Endodermal cell (in vitro differentiated cells): ENCODE results near the gene TUBB6. TPM values are rescaled to one million over a fixed set of nuclear protein-coding genes. Genes with fewer than 3 reads are reported as not detected.

Source experiments
- DNase-seq: peaks from one replicate; pipeline ENCODE4 v3.0.0-alpha.2; 2017
- H3K27ac ChIP-seq: 2 replicates; pipeline ENCODE4 v1.5.1; 2013; ENCODE audit warnings: mild to moderate bottlenecking, low read depth, low read length, moderate library complexity
- H3K27me3 ChIP-seq: 2 replicates; pipeline ENCODE4 v1.6.1; 2013; ENCODE audit warnings: mild to moderate bottlenecking, low read length, moderate library complexity; ENCODE audit not compliant: insufficient read depth, control insufficient read depth, poor library complexity, severe bottlenecking
- H3K36me3 ChIP-seq: 2 replicates; pipeline ENCODE4 v1.7.0; 2013; ENCODE audit warnings: mild to moderate bottlenecking, low read length, moderate library complexity; ENCODE audit not compliant: control insufficient read depth, insufficient read depth
- H3K4me1 ChIP-seq: one replicate; pipeline ENCODE4 v1.7.0; 2013; ENCODE audit warnings: low read length; ENCODE audit not compliant: control insufficient read depth, insufficient read depth
- H3K4me3 ChIP-seq: 2 replicates; pipeline ENCODE4 v1.5.1; 2013; ENCODE audit warnings: mild to moderate bottlenecking, low read length, moderate library complexity
- H3K9ac ChIP-seq: 2 replicates; pipeline ENCODE4 v1.6.1; 2013; ENCODE audit warnings: mild to moderate bottlenecking, low read length, moderate library complexity; ENCODE audit not compliant: poor library complexity, severe bottlenecking; ENCODE audit errors: extremely low read depth
- H3K9me3 ChIP-seq: 2 replicates; pipeline ENCODE4 v1.6.1; 2013; ENCODE audit warnings: mild to moderate bottlenecking, low read length, moderate library complexity; ENCODE audit not compliant: control insufficient read depth
- H3K27ac Mint-ChIP-seq: 2 replicates; pipeline ENCODE4 v1.8.0; 2020; ENCODE audit warnings: mixed read lengths
- H3K27me3 Mint-ChIP-seq: 2 replicates; pipeline ENCODE4 v1.8.0; 2021; ENCODE audit warnings: mild to moderate bottlenecking, mixed read lengths; ENCODE audit not compliant: insufficient read depth
- H3K36me3 Mint-ChIP-seq: 2 replicates; pipeline ENCODE4 v1.8.0; 2020; ENCODE audit warnings: low read depth, mixed read lengths
- H3K4me1 Mint-ChIP-seq: 2 replicates; pipeline ENCODE4 v1.8.0; 2020; ENCODE audit warnings: mixed read lengths
- H3K4me3 Mint-ChIP-seq: 2 replicates; pipeline ENCODE4 v1.8.0; 2020; ENCODE audit warnings: mild to moderate bottlenecking, moderate library complexity, mixed read lengths
- H3K9me3 Mint-ChIP-seq: 2 replicates; pipeline ENCODE4 v1.8.0; 2020; ENCODE audit warnings: mild to moderate bottlenecking, mixed read lengths
- WGBS, 2 experiments: methylation state at CpG; one replicate each; pipeline versions ENCODE4 v1.1.5 to v1.1.7; 2013; ENCODE audit warnings: missing lambda C conversion rate in 2 of 2, mixed read lengths in 1 of 2; ENCODE audit not compliant: insufficient coverage in 1 of 2, insufficient read length in 1 of 2; 5-methylcytosine and 5-hydroxymethylcytosine counted together
- total RNA-seq, 2 donors: library from RNA; stranded (reverse); fragmentation: NEBNext Ultra II Directional in 1 of 2; extraction: Animal tissue kit (Norgen Biotek cat#: 25700) in 1 of 2; gene quantifications; 2 replicates in 1 of 2; 3 replicates in 1 of 2; pipeline ENCODE4 v1.2.1, GENCODE V29; 2021
- TF ChIP-seq, protein P1 (sequence below): fragments of 200-600 bp; sonication (generic); conservative IDR thresholded peaks from 2 replicates; pipeline ENCODE4 v1.5.0; 2021; ENCODE audit warnings: antibody characterized with exemption, mild to moderate bottlenecking

The TUBB6 gene
- total RNA-seq, 2 donors from 2014 or later: 33.0 to 45.4 TPM

DNA sequence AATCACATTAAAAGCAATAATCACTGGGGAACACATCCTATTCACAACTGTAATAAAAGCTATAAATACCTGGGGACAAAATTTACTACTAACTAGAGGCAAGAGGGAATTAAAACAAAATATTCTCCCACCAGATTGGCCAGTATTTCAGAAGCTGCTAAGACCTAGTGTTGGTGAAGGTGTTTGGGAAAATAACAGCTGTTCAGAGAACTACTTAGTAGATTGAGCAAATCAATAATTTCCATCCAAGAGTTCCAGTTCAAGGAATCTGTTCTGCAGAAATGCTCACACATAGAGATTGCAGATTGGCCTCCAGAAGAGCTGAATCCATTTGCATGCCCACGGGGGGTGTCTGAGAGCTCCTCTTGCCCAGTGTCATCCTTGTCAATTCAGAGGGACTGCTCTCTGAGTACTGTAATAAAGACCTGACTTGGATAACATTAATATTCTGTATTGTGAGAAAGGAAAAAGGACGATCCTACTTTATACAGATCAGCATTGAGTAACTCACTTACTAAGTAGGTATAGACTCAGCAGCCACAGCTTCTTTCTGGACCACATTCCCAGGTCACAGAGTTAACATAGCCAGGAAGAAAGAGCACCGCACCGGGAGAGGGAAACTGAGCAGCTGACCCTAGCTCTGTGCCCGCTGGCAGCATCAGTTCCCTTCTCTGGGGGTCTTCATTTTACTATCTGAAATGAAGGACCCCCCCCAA, 5.6 kb downstream of the TUBB6 start:
- H3K36me3 Mint-ChIP-seq: peaks cover 51% of the 10 kb centered on the region
- Histone ChIP-seq H3K9ac (no peak overlapping the region), H3K9me3 (peaks cover 25% of the 10 kb centered on the region), H3K36me3 (peaks cover 88% of the 10 kb centered on the region), H3K27me3 (no peaks in the 10 kb centered on the region), H3K4me1 (no peaks in the 10 kb centered on the region), H3K4me3 (no peak overlapping the region), H3K27ac (no peak overlapping the region)
- WGBS, 2 experiments: 83 to 100% methylated on average over 2 to 5 of the region's 5 CpGs
- no peak for DNase-seq
- H3K27ac Mint-ChIP-seq: no peak overlapping the region
- H3K9me3 Mint-ChIP-seq: peaks cover 17% of the 10 kb centered on the region
- H3K27me3 Mint-ChIP-seq: peaks cover 6% of the 10 kb centered on the region
- peaks cover 16% of the 10 kb centered on the region for H3K4me1 Mint-ChIP-seq
- H3K4me3 Mint-ChIP-seq: no peak overlapping the region
- TF ChIP-seq, protein P1, sequence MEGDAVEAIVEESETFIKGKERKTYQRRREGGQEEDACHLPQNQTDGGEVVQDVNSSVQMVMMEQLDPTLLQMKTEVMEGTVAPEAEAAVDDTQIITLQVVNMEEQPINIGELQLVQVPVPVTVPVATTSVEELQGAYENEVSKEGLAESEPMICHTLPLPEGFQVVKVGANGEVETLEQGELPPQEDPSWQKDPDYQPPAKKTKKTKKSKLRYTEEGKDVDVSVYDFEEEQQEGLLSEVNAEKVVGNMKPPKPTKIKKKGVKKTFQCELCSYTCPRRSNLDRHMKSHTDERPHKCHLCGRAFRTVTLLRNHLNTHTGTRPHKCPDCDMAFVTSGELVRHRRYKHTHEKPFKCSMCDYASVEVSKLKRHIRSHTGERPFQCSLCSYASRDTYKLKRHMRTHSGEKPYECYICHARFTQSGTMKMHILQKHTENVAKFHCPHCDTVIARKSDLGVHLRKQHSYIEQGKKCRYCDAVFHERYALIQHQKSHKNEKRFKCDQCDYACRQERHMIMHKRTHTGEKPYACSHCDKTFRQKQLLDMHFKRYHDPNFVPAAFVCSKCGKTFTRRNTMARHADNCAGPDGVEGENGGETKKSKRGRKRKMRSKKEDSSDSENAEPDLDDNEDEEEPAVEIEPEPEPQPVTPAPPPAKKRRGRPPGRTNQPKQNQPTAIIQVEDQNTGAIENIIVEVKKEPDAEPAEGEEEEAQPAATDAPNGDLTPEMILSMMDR: no peak

DNA sequence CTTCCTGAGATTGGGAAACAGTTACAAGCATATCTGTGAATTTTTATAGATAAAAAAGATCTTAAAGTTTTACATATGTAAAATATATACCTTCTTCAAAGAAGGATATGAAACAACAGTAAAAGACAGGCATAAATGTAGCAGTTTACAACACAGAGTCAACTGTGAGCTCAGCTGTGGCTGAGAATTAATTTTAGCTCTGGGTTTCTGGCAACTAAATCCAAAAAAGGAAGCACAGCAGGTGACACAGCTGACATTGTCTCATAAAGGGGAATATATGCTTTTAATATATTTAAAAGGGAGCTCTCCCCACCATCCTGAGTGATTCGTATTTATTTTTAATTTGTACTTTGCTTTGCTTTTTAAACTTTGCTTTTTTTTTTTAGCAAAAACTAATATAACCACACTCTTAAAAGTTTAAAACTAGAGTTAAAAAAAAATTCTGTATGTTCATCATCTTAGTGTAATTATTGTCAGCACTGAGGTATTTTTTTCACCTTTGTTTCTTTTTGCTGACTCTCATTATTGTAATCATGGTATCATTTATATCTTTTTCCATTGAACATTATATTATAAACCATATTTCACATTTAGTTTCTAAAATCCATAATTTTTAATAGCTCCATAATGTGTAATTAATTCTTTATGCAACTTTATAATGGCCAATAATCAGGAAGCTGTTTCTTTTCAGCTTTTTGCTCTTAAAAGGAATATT, 6.7 kb downstream of the TUBB6 start:
- no peak overlapping the region for H3K4me3 Mint-ChIP-seq

DNA sequence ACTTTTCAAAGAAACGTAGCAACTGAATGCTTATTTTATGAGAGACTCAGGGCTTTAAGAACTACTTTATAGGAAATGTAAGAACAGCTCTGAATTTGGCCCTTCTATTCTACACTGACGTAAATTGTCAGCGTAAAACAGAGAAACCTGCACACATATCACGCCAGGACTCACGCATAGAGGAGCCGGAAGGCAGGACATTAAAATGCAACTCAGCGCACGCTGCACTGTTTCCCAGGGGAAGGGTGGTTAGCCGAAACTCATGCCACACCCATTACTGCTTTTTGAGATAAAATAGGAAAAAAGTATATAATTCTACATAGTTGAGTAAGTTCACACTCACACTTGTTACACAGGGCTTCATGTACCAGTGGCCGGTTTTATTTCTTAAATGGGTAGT, 7.4 kb downstream of the TUBB6 start:
- Histone ChIP-seq H3K4me1 (no peaks in the 10 kb centered on the region), H3K27me3 (no peaks in the 10 kb centered on the region), H3K36me3 (peaks cover 84% of the 10 kb centered on the region), H3K27ac (no peak overlapping the region), H3K9me3 (peaks cover 22% of the 10 kb centered on the region), H3K4me3 (no peak overlapping the region), H3K9ac (no peak overlapping the region)
- no peak for DNase-seq
- whole genome bisulfite sequencing, 2 experiments: 87 to 88% methylated on average over 8 to 9 of the region's 10 CpGs
- H3K27me3 Mint-ChIP-seq: no peaks in the 10 kb centered on the region
- TF ChIP-seq, protein P1: no peak
- peaks cover 17% of the 10 kb centered on the region for H3K9me3 Mint-ChIP-seq
- H3K27ac Mint-ChIP-seq: no peak overlapping the region
- no peak overlapping the region for H3K4me3 Mint-ChIP-seq
- peaks cover 16% of the 10 kb centered on the region for H3K4me1 Mint-ChIP-seq
- peaks cover 49% of the 10 kb centered on the region for H3K36me3 Mint-ChIP-seq

More for the DNA sequence above, 6.7 kb downstream of the TUBB6 start:
- Histone ChIP-seq H3K27me3 (no peaks in the 10 kb centered on the region), H3K9ac (no peak overlapping the region), H3K36me3 (peaks cover 86% of the 10 kb centered on the region), H3K27ac (no peak overlapping the region), H3K4me1 (no peaks in the 10 kb centered on the region), H3K9me3 (peaks cover 25% of the 10 kb centered on the region), H3K4me3 (no peak overlapping the region)
- DNase-seq: no peak
- TF ChIP-seq, protein P1: no peak
- Mint-ChIP-seq H3K9me3 (peaks cover 17% of the 10 kb centered on the region), H3K4me1 (peaks cover 16% of the 10 kb centered on the region), H3K27me3 (peaks cover under 1% of the 10 kb centered on the region), H3K27ac (no peak overlapping the region), H3K36me3 (peaks cover 51% of the 10 kb centered on the region)
- WGBS, 2 experiments: no CpG with 5 or more reads among the region's 1 CpG
